Measurements from ENCODE around the gene NOL12. TPM values are rescaled to one million over a fixed set of nuclear protein-coding genes. Genes with fewer than 3 reads are reported as not detected.

NOL12 gene
- 14.9 TPM for polyA plus RNA-seq (2013, experiment 1 of 2)
- 13.9 TPM for polyA plus RNA-seq (2013, experiment 2 of 2)

GRCh38 chr22:37686002-37686982 lies at the start of gene NOL12:
TSS of gene NOL12 (plus strand) at chr22:37686343. CDS start at chr22:37686393, 50 bp downstream.
- Histone ChIP-seq H2BK15ac (ENCODE audit: low read depth, poor library complexity, severe bottlenecking) (peak within 1 kb of the TSS; percentile 2), H3K9me3 (ENCODE audit: control insufficient read depth, low read length) (no peaks in the 10 kb centered on the region), H3K4ac (ENCODE audit: low read depth in 1 of 2, low read length in 2 of 2) (peak within 1 kb of the TSS in 1 of 2 experiments; percentile 96), H3K36me3 (ENCODE audit: control insufficient read depth in 1 of 2, insufficient read depth in 2 of 2, low read depth in 1 of 2, low read length in 2 of 2) (peaks cover 24 to 28% of the 10 kb centered on the region in 2 experiments), H2AK5ac (ENCODE audit: low read length, severe bottlenecking) (no peak within 1 kb of the TSS), H2BK12ac (ENCODE audit: low read length in 2 of 2) (peak within 1 kb of the TSS in 1 of 2 experiments; percentile 94), H4K8ac (ENCODE audit: low read length) (peak within 1 kb of the TSS; percentile 74), H2BK120ac (ENCODE audit: low read depth, low read length) (no peak within 1 kb of the TSS), H3K18ac (ENCODE audit: low read depth in 1 of 2, low read length in 2 of 2) (peak within 1 kb of the TSS; percentile 68 to 93), H2BK5ac (ENCODE audit: low read depth, low read length, poor library complexity, severe bottlenecking) (peak within 1 kb of the TSS; percentile 68), H3K23ac (ENCODE audit: low read length in 2 of 2) (no peak within 1 kb of the TSS), H4K91ac (ENCODE audit: low read length) (peak within 1 kb of the TSS; percentile 79), H3K14ac (ENCODE audit: low read length in 2 of 2) (peak within 1 kb of the TSS in 1 of 2 experiments; percentile 89), H3K4me3 (ENCODE audit: insufficient read depth in 1 of 2, low read depth in 1 of 2, low read length in 2 of 2) (peak within 1 kb of the TSS; percentile 90), H2AFZ (ENCODE audit: low read depth, low read length) (peak within 1 kb of the TSS; percentile 92), H3K4me1 (ENCODE audit: control insufficient read depth, insufficient read depth, low read depth, low read length) (peaks cover 15% of the 10 kb centered on the region), H3K27me3 (ENCODE audit: control insufficient read depth in 1 of 2, insufficient read depth in 1 of 2, low read length in 2 of 2) (no peaks in the 10 kb centered on the region), H3K4me2 (ENCODE audit: low read length, poor library complexity, severe bottlenecking) (peak within 1 kb of the TSS; percentile 65), H3K79me1 (replicated peaks; ENCODE audit: low read length, poor library complexity, severe bottlenecking) (peaks cover 23% of the 10 kb centered on the region), H3K9ac (ENCODE audit: low read length) (peak within 1 kb of the TSS; percentile 95), H3K27ac (ENCODE audit: low read length, poor library complexity, severe bottlenecking) (peak within 1 kb of the TSS; percentile 77)
- 2% methylated on average over 57 of the region's 62 CpGs for WGBS
- peak; percentile 94 for DNase-seq

GRCh38 chr22:37636949-37637273 lies 49.2 kb upstream of the NOL12 start:
- H2AFZ ChIP-seq (ENCODE audit: low read depth, low read length) = no peak overlapping the region
- H2BK12ac ChIP-seq (ENCODE audit: low read length in 2 of 2) = no peak overlapping the region
- H2BK15ac ChIP-seq (ENCODE audit: low read depth, poor library complexity, severe bottlenecking) = no peak overlapping the region
- H3K4me2 ChIP-seq (ENCODE audit: low read length, poor library complexity, severe bottlenecking) = no peak overlapping the region
- H3K4me3 ChIP-seq (ENCODE audit: insufficient read depth in 1 of 2, low read depth in 1 of 2, low read length in 2 of 2) = no peak overlapping the region
- no peaks in the 10 kb centered on the region for H3K9me3 ChIP-seq (ENCODE audit: control insufficient read depth, low read length)
- H2BK5ac ChIP-seq (ENCODE audit: low read depth, low read length, poor library complexity, severe bottlenecking) = no peak overlapping the region
- H3K27ac ChIP-seq (ENCODE audit: low read length, poor library complexity, severe bottlenecking) = peak overlapping the region; percentile 57
- H3K4ac ChIP-seq (ENCODE audit: low read depth in 1 of 2, low read length in 2 of 2) = peak overlapping the region in 1 of 2 experiments; percentile 76
- no peak overlapping the region for H3K18ac ChIP-seq (ENCODE audit: low read depth in 1 of 2, low read length in 2 of 2)
- DNase-seq = no peak
- WGBS = 55% methylated on average over 3 of the region's 3 CpGs
- H4K91ac ChIP-seq (ENCODE audit: low read length) = no peak overlapping the region
- no peak overlapping the region for H4K8ac ChIP-seq (ENCODE audit: low read length)
- H3K14ac ChIP-seq (ENCODE audit: low read length in 2 of 2) = no peak overlapping the region
- H3K36me3 ChIP-seq (ENCODE audit: control insufficient read depth in 1 of 2, insufficient read depth in 2 of 2, low read depth in 1 of 2, low read length in 2 of 2) = peaks cover 7 to 22% of the 10 kb centered on the region in 2 experiments
- H3K23ac ChIP-seq (ENCODE audit: low read length in 2 of 2) = no peak overlapping the region
- H3K27me3 ChIP-seq (ENCODE audit: control insufficient read depth in 1 of 2, insufficient read depth in 1 of 2, low read length in 2 of 2) = peaks cover 0 to 5% of the 10 kb centered on the region in 2 experiments
- peaks cover 86% of the 10 kb centered on the region for H3K4me1 ChIP-seq (ENCODE audit: control insufficient read depth, insufficient read depth, low read depth, low read length)
- peak overlapping the region; percentile 42 for H2AK5ac ChIP-seq (ENCODE audit: low read length, severe bottlenecking)
- H2BK120ac ChIP-seq (ENCODE audit: low read depth, low read length) = no peak overlapping the region
- peaks cover 3% of the 10 kb centered on the region for H3K79me1 ChIP-seq (replicated peaks; ENCODE audit: low read length, poor library complexity, severe bottlenecking)
- H3K9ac ChIP-seq (ENCODE audit: low read length) = no peak overlapping the region

- Histone ChIP-seq H2BK120ac (ENCODE audit: low read depth, low read length) (peak overlapping the region; percentile 55), H3K27ac (ENCODE audit: low read length, poor library complexity, severe bottlenecking) (no peak overlapping the region), H3K4me1 (ENCODE audit: control insufficient read depth, insufficient read depth, low read depth, low read length) (peaks cover 83% of the 10 kb centered on the region), H4K8ac (ENCODE audit: low read length) (peak overlapping the region; percentile 88), H3K36me3 (ENCODE audit: control insufficient read depth in 1 of 2, insufficient read depth in 2 of 2, low read depth in 1 of 2, low read length in 2 of 2) (peaks cover 9 to 24% of the 10 kb centered on the region in 2 experiments), H3K79me1 (replicated peaks; ENCODE audit: low read length, poor library complexity, severe bottlenecking) (peaks cover 8% of the 10 kb centered on the region), H3K9me3 (ENCODE audit: control insufficient read depth, low read length) (no peaks in the 10 kb centered on the region), H2BK15ac (ENCODE audit: low read depth, poor library complexity, severe bottlenecking) (peak overlapping the region; percentile 66), H3K4me2 (ENCODE audit: low read length, poor library complexity, severe bottlenecking) (peak overlapping the region; percentile 74), H2BK12ac (ENCODE audit: low read length in 2 of 2) (peak overlapping the region; percentile 70 to 97), H4K91ac (ENCODE audit: low read length) (peak overlapping the region; percentile 65), H3K4me3 (ENCODE audit: insufficient read depth in 1 of 2, low read depth in 1 of 2, low read length in 2 of 2) (peak overlapping the region; percentile 78 to 87), H3K27me3 (ENCODE audit: control insufficient read depth in 1 of 2, insufficient read depth in 1 of 2, low read length in 2 of 2) (peaks cover 0 to 5% of the 10 kb centered on the region in 2 experiments), H3K18ac (ENCODE audit: low read depth in 1 of 2, low read length in 2 of 2) (peak overlapping the region; percentile 52 to 86), H3K23ac (ENCODE audit: low read length in 2 of 2) (no peak overlapping the region), H3K14ac (ENCODE audit: low read length in 2 of 2) (peak overlapping the region in 1 of 2 experiments; percentile 93), H2BK5ac (ENCODE audit: low read depth, low read length, poor library complexity, severe bottlenecking) (no peak overlapping the region), H3K9ac (ENCODE audit: low read length) (peak overlapping the region; percentile 79), H3K4ac (ENCODE audit: low read depth in 1 of 2, low read length in 2 of 2) (peak overlapping the region; percentile 26 to 90), H2AK5ac (ENCODE audit: low read length, severe bottlenecking) (peak overlapping the region; percentile 79), H2AFZ (ENCODE audit: low read depth, low read length) (no peak overlapping the region)
- DNase-seq = no peak
- 78% methylated on average over 8 of the region's 11 CpGs for WGBS
Measured at GRCh38 chr22:37638391-37639069, 47.6 kb upstream of the NOL12 start.
